ENCODE data around the gene FABP6. TPM values are rescaled to one million over a fixed set of nuclear protein-coding genes. Genes with fewer than 3 reads are reported as not detected.

The FABP6 gene
- total and polyA plus RNA-seq, 10 donors, result 0.24 TPM; not detected in 9

GRCh38 chr5:160199410-160199911, 29.8 kb upstream of the FABP6 start:
- peak; percentile 96 for DNase-seq
- Histone ChIP-seq H3K27me3 (replicated peaks in 1 of 7) (peaks cover 0 to 30% (median 0%) of the 10 kb centered on the region in 7 donors), H3K27ac (peak overlapping the region in 4 of 8 donors; percentile 27 to 67 (median 32)), H3K4me3 (peak overlapping the region in 7 of 8 donors; percentile 3 to 66 (median 26)), H3K9me3 (no peaks in the 10 kb centered on the region), H3K4me1 (peaks cover 0 to 33% (median 23%) of the 10 kb centered on the region in 6 donors), H3K36me3 (no peaks in the 10 kb centered on the region)
- no peak for TF ChIP-seq POLR2A (IDR thresholded peaks at IDR 0.05)
- TF ChIP-seq CTCF (IDR thresholded peaks at IDR 0.05 in 8 of 11, conservative IDR thresholded peaks at IDR 0.05 in 3 of 11), result peak; percentile 52 to 99 (median 92)
- peak in 2 of 3 donors; percentile 53 to 66 for TF ChIP-seq POLR2AphosphoS5 (IDR thresholded peaks at IDR 0.05)
- intact Hi-C loops (cut with DNase I; ENCODE audit: low total_unique reads), result loop anchor here (5.0 kb wide), 1 partner anchor 148 kb away; no protein-coding TSS in a partner anchor
- 1 to 6% (median 4%) methylated on average over 17 to 30 of the region's 30 CpGs for WGBS, 5 donors

DNA sequence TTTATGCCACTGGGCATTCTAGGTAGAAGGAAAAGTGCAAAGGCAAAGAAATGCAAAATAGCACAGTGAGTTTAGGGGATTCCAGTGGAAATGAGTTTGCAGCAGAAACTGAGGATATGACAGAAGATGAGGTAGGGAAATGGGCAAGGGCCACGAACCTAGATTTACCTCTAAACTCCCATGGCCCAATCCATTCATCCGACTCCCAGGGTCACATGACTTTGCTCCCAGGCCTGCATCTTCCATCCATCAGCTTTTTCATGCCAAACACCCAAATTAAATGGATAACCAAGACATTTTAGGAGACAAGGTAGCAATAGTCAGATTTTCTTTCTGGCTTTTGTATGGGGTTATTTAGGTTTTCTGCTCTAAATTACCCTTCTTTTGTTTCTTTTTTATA, 22.2 kb upstream of the FABP6 start:
- TF ChIP-seq POLR2A (IDR thresholded peaks at IDR 0.05) (no peak), POLR2AphosphoS5 (IDR thresholded peaks at IDR 0.05) (no peak), CTCF (IDR thresholded peaks at IDR 0.05 in 8 of 11, conservative IDR thresholded peaks at IDR 0.05 in 3 of 11) (no peak)
- Histone ChIP-seq H3K36me3 (no peaks in the 10 kb centered on the region), H3K9me3 (no peaks in the 10 kb centered on the region), H3K27me3 (replicated peaks in 1 of 7) (no peaks in the 10 kb centered on the region), H3K4me1 (peaks cover 0 to 7% (median 0%) of the 10 kb centered on the region in 6 donors), H3K4me3 (no peak overlapping the region), H3K27ac (no peak overlapping the region)
- no peak for DNase-seq
- 72 to 98% (median 92%) methylated on average over 2 of the region's 2 CpGs for WGBS, 5 donors
- intact Hi-C loops (cut with DNase I; ENCODE audit: low total_unique reads), result no loop called here

GRCh38 chr5:160209917-160210316, 19.4 kb upstream of the FABP6 start:
- Histone ChIP-seq H3K36me3 (no peaks in the 10 kb centered on the region), H3K27me3 (replicated peaks in 1 of 7) (no peaks in the 10 kb centered on the region), H3K4me3 (no peak overlapping the region), H3K4me1 (peaks cover 0 to 4% (median 0%) of the 10 kb centered on the region in 6 donors), H3K9me3 (no peaks in the 10 kb centered on the region), H3K27ac (no peak overlapping the region)
- TF ChIP-seq CTCF (IDR thresholded peaks at IDR 0.05 in 8 of 11, conservative IDR thresholded peaks at IDR 0.05 in 3 of 11) (no peak), POLR2AphosphoS5 (IDR thresholded peaks at IDR 0.05) (no peak), POLR2A (IDR thresholded peaks at IDR 0.05) (no peak)
- whole genome bisulfite sequencing, 5 donors, result 84 to 93% (median 89%) methylated on average over 2 of the region's 2 CpGs
- intact Hi-C loops (cut with DNase I; ENCODE audit: low total_unique reads), result no loop called here
- DNase-seq, result no peak

GRCh38 chr5:160210606-160211005, 18.7 kb upstream of the FABP6 start:
- no peaks in the 10 kb centered on the region for H3K9me3 ChIP-seq
- no peaks in the 10 kb centered on the region for H3K36me3 ChIP-seq
- no peak overlapping the region for H3K4me3 ChIP-seq
- DNase-seq, result no peak
- intact Hi-C loops (cut with DNase I; ENCODE audit: low total_unique reads), result no loop called here
- WGBS, 5 donors, result 88 to 92% (median 90%) methylated on average over 9 of the region's 9 CpGs
- H3K27ac ChIP-seq, result no peak overlapping the region
- no peaks in the 10 kb centered on the region for H3K4me1 ChIP-seq
- no peaks in the 10 kb centered on the region for H3K27me3 ChIP-seq (replicated peaks in 1 of 7)
- TF ChIP-seq POLR2A (IDR thresholded peaks at IDR 0.05), result no peak
